Sigmoid colon (tissue), 4 donors: ENCODE data around the gene NLRP12.
"Not testable (repeated sequence)": the region's sequence is repeated elsewhere in the genome, so short reads cannot be mapped to it uniquely, and the experiment has no call there.

Source experiments
- EP300 ChIP-seq, 4 donors: sonication (generic); formaldehyde crosslinking; IDR thresholded peaks; one replicate each; pipeline ENCODE4 v1.6.1; 2017; ENCODE audit warnings: antibody characterized with exemption in 4 of 4
- POLR2A ChIP-seq, 2 donors: fragments of 450-650 bp; IDR thresholded peaks; one replicate each; pipeline ENCODE4 v1.6.1; 2016; ENCODE audit warnings: antibody characterized with exemption in 2 of 2, mild to moderate bottlenecking in 2 of 2, moderate library complexity in 2 of 2
- POLR2AphosphoS5 ChIP-seq, 4 donors: sonication (generic); formaldehyde crosslinking; IDR thresholded peaks; one replicate each; pipeline ENCODE4 v1.6.1; 2017; ENCODE audit warnings: antibody characterized with exemption in 4 of 4
- TF ChIP-seq, protein P1 (sequence below), 4 experiments: fragments of 450-650 bp in 3 of 4; fragments of 200-600 bp in 1 of 4; IDR thresholded peaks; one replicate each; pipeline ENCODE4 v1.5.1; 2016 to 2019; ENCODE audit warnings: antibody characterized with exemption in 4 of 4, mild to moderate bottlenecking in 3 of 4, moderate library complexity in 2 of 4

DNA sequence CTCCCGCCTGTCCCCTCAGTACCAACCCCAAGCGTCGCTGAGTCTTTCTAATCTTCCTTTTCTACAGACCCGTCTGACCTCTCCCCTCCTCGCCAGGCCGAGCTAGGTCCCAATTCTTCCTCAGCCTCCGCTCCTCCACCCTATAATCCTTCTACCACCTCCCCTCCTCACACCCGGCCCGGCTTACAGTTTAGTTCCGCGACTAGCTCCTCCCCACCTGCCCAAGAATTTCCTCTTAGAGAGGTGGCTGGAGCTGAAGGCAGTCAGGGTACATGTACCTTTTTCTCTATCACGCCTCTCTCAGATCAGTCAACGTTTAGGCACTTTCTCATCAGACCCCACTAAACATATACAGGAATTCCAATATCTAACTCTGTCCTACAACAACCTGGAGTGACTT, 8.7 kb upstream of the NLRP12 start:
- TF ChIP-seq, protein P1, sequence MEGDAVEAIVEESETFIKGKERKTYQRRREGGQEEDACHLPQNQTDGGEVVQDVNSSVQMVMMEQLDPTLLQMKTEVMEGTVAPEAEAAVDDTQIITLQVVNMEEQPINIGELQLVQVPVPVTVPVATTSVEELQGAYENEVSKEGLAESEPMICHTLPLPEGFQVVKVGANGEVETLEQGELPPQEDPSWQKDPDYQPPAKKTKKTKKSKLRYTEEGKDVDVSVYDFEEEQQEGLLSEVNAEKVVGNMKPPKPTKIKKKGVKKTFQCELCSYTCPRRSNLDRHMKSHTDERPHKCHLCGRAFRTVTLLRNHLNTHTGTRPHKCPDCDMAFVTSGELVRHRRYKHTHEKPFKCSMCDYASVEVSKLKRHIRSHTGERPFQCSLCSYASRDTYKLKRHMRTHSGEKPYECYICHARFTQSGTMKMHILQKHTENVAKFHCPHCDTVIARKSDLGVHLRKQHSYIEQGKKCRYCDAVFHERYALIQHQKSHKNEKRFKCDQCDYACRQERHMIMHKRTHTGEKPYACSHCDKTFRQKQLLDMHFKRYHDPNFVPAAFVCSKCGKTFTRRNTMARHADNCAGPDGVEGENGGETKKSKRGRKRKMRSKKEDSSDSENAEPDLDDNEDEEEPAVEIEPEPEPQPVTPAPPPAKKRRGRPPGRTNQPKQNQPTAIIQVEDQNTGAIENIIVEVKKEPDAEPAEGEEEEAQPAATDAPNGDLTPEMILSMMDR (IDR thresholded peaks at IDR 0.05): not testable (repeated sequence)
- TF ChIP-seq POLR2AphosphoS5, POLR2A, EP300 (IDR thresholded peaks at IDR 0.05): not testable (repeated sequence)
